GM19328 (cell line): ENCODE results near the gene IQGAP3.
"Not testable (repeated sequence)": the region's sequence is repeated elsewhere in the genome, so short reads cannot be mapped to it uniquely, and the experiment has no call there.

Source experiments
- ATAC-seq: cut with Tn5 transposase; IDR thresholded peaks from one replicate; pipeline ENCODE4 v1.9.1; 2021; ENCODE audit warnings: mild to moderate bottlenecking, moderate library complexity; ENCODE audit not compliant: unreplicated experiment

IQGAP3 gene

GRCh38 chr1:156595016-156595415 lies 22.7 kb upstream of the IQGAP3 start:
- no peak for ATAC-seq

GRCh38 chr1:156594190-156594589 lies 21.8 kb upstream of the IQGAP3 start:
- no peak for ATAC-seq

- ATAC-seq: no peak
These were observed 21.3 kb upstream of the IQGAP3 start for GRCh38 chr1:156593661-156593989.

GRCh38 chr1:156592910-156593660 lies 20.7 kb upstream of the IQGAP3 start:
- ATAC-seq: no peak

- ATAC-seq: no peak
These were observed 20.0 kb upstream of the IQGAP3 start for GRCh38 chr1:156592158-156592909.

GRCh38 chr1:156591432-156592157 lies 19.2 kb upstream of the IQGAP3 start, which contains the start of gene NAXE:
Gene NAXE, plus strand, starts transcription at chr1:156591776. Its CDS starts 29 bp downstream, at chr1:156591805.
- ATAC-seq: peak; percentile 80

- ATAC-seq: no peak
These were observed 18.7 kb upstream of the IQGAP3 start for GRCh38 chr1:156591181-156591431.

GRCh38 chr1:156590326-156591180 lies 18.2 kb upstream of the IQGAP3 start:
- no peak for ATAC-seq

- ATAC-seq: no peak
These were observed 17.2 kb upstream of the IQGAP3 start for GRCh38 chr1:156589546-156589945.

- ATAC-seq: not testable (repeated sequence)
These were observed 15.6 kb upstream of the IQGAP3 start for GRCh38 chr1:156587927-156588326.

- no peak for ATAC-seq
These were observed 14.6 kb upstream of the IQGAP3 start for GRCh38 chr1:156586892-156587477.

GRCh38 chr1:156586323-156586722 lies 14.0 kb upstream of the IQGAP3 start:
- no peak for ATAC-seq

GRCh38 chr1:156584813-156585212 lies 12.4 kb upstream of the IQGAP3 start:
- no peak for ATAC-seq

GRCh38 chr1:156583821-156584622 lies 11.7 kb upstream of the IQGAP3 start:
- no peak for ATAC-seq

GRCh38 chr1:156582388-156583017 lies 10.1 kb upstream of the IQGAP3 start:
- ATAC-seq: no peak

- no peak for ATAC-seq
These were observed 9.5 kb upstream of the IQGAP3 start for GRCh38 chr1:156581661-156582387.

GRCh38 chr1:156579472-156579871 lies 7.1 kb upstream of the IQGAP3 start, which contains the start of gene TTC24:
Gene TTC24, plus strand, starts transcription at chr1:156579723. Its CDS starts 1,642 bp downstream, at chr1:156581365.
- ATAC-seq: no peak

- ATAC-seq: no peak
These were observed 5.7 kb upstream of the IQGAP3 start for GRCh38 chr1:156578055-156578454.

GRCh38 chr1:156577550-156577949 lies 5.2 kb upstream of the IQGAP3 start:
- ATAC-seq: no peak
